Raji (cell line): ENCODE data around the gene FIBIN.

Experiments
- POLR2A ChIP-seq: IDR thresholded peaks from 2 replicates; pipeline ENCODE4 v1.6.1; 2011; ENCODE audit warnings: low read depth, low read length, control low read depth; ENCODE audit not compliant: insufficient read depth

Gene FIBIN

DNA sequence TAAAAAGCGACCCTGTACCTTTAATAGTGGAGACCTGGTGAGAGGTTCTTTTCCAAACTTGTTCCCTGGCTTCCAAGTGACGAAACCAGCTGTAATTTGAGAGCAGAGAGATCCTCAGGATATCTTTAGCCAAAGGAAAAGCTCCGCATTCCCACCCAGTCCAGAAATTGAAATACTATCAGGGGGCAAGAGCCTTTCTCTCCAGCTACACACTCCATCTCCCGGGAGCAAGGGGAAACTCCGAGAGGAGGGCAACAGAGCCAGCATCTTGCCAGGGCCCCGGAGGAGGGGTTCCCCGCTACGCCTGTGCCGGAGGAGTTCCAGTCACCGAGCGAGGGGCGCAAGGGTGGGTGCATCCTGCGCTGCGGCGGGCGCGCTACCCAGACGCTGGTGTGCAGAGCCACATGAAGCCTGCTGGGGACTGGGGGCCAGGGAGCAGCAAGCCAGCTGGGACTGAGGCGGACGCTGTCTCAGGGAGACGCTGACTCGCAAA lies at the start of gene FIBIN:
FIBIN (plus strand) TSS at position 148 of the 493 bp plus-strand sequence. CDS start 415 bp downstream, outside the sequence.
- TF ChIP-seq POLR2A: no peak

DNA sequence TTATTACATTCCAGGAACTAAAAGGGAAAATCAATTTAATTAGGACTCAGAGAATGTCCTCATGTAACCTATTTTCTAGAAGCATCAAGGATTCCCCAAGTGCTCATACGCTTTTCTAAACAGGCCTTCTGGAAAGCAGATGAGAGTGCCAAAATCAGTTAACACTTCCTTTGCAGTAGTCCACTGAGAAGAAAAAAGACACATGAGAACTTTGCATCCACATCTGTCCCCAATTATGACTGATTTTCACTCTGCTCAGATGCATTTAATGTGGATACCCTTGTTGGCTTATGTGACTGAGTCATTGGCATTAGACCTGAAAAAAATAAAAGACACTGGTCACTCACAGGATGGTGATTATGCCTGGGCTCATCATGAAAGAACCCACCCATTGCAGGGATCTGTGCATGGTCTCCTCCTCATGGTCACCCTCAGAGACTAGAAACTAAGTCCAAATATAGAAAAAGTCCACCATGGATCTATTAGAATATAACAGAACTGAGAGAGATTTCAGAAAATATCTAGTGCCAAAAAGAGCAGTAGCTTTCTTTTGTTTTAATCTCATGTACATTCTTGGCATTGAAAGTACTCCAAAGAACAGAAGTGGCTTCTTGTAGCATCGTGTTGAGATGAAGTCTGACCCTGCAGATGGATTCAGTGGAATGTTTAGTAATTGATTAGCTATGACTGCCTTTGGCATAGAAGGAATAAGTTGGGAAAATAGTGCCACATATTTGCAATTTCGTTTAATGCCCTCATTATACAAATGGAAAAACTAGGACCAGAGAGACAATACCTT lies 48.8 kb upstream of the FIBIN start:
- no peak for TF ChIP-seq POLR2A

DNA sequence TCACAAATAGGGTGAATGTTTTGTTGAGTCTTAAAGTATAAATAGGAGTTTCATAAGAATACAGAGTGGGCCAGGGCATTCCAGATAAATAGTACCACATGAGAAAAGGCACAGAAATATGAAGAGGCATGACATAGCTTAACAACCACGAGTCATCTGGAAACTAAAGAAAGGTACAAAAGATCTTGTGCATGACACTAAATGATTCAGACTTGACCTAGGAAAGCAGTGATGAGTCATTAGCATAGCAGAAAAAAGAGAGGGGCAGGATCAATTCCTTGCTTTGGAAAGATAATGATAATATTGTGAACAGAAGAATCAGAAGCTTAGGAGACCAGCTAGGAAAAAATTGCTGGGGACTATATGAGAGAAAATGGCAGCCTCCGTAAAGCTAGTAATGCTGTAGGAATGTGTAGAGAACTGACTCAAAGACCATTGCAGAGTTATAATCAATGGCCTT lies 47.6 kb upstream of the FIBIN start:
- TF ChIP-seq POLR2A: no peak

DNA sequence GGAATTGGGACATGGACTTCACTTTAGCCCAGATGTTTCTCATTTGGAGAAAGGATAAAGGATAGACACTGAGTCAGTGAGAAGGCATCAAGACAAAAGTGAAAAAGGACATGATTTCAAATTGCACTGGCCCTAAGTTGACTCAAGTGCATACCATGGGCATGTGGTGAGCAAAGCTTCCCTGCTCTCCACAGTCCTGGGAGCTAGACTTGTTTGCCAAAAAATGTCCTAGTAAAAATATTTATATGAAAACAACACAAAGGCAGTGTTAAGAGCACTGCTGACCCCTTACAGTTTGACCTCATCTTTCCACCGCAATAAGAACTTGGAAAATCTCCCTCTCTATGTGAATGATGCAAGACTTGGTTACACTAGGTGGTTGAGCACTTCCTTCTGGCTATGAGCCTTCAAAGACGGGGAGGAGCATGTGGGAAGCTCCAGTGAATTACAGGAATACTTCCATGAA lies 46.5 kb upstream of the FIBIN start:
- TF ChIP-seq POLR2A: no peak

DNA sequence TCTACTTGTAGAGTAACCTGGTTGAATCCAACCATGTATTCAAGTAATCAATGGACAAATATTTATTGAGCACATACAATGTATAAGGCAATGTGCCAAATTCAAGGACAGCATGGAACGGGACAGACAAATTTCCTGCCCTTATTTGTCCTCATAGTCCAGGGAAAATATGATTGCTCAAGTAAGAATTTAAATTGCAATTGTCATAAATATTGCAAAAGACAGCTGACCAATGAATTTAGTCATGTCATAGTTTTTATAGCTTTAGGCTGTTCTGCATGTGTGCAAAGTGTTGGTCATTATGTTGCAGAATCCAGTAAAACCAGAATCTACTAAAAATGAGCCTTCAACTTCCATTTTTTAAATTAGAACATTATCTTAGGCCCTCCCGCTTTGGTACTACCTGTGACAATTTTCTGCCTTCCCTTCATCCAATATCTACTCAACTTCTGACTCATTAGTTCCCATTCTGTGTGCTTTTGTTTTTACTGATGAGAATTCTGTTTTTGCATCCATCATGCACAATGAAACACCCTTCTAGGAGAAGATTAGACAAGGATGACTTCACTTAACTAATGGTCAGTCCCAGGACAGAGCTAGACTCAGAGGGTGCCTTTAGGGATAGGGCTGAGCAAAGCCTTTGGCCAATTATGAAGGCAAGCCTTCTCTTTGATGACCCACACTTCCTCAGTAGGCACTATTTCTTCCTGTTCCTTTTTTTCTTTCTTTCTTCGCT lies 45.8 kb upstream of the FIBIN start:
- no peak for TF ChIP-seq POLR2A

DNA sequence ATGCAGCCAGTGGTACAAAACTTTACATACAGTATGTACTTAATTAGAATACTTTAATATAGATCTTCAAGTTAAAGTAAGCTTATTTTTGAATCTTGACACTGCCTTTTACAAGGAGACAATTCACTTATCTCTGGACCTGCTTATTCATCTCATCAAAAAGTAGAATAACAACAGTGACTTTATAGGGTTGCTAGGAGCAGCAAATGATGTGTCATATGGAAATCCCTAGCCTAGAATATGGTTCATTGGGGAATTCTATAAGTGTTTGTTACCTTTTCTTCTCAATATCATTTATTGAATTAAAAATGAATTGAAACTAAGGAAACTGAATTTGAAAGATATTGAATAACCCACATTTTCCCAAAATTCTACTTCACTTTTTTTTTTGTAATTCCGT lies 45.0 kb upstream of the FIBIN start:
- no peak for TF ChIP-seq POLR2A

DNA sequence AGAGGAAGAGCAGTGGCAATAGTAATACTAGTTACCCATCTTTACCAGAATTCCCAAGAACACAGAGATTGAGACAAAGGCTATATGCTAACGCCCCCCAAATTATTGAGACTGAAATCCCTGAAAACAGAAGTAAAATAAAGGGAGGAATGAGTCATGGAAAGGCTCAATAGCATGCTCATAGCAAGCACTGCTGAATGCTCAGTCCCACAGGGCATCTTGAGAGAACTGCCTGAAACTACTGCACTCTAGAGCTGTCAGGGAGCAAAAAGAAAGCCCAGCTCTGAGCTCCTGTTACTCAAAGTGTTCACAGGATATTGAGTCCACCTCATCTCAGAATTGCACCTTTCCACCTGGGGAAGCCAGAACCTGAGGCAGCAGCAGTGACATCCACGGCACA lies 44.1 kb upstream of the FIBIN start:
- TF ChIP-seq POLR2A: no peak

DNA sequence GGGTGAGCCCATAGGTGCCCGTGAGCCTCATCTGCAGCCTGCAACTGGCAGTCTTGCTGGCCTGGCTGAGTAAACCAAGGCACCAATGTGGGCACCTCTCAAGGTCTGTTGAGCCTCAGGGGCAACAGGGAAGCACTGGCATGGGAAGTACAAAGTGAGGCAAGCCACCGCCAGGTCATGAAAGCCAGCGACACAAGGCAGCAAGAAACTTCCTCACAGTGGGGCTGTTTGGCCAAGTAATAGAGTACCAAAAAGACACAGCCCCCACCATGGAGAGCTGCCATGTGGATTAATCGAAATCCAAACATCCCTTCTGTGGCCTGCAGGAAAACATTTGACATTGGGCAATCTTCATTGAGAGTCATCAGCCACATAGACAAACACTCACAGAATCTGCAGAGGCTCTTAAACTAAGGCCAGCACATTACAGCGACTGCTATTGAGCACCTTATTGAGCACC lies 43.6 kb upstream of the FIBIN start:
- TF ChIP-seq POLR2A: no peak

DNA sequence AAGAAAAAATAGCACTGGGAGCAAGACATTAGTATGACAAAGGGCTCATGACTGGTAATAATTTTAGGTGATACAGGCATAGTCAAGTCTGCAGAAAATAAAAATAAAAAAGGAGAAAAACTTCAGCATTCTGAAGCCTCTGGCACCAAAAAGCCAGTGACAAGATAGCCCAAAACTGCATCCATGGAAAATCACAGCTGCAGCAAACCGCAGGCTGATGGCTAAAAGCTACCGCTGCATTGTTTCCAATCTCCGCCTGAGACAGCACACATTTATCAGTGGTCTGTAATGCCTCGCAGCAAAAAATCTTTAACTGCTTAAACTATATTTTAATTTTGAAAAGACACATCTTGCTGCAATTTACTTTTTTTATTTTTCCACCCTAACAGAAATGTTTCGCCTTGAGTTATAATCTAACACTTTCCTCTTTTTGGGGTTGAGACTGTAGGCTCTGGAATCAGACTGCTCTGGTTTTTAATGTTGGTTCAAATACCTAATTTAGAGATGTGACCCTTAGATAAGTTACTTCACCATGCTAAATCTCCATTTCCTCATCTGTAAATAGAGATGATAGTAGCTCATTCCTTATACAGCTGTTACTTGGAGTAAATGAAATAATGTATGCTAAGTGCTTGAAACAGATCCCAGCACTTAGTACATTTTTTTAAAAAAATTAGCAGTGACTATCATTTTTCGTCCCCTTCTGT lies 42.0 kb upstream of the FIBIN start:
- TF ChIP-seq POLR2A: no peak

DNA sequence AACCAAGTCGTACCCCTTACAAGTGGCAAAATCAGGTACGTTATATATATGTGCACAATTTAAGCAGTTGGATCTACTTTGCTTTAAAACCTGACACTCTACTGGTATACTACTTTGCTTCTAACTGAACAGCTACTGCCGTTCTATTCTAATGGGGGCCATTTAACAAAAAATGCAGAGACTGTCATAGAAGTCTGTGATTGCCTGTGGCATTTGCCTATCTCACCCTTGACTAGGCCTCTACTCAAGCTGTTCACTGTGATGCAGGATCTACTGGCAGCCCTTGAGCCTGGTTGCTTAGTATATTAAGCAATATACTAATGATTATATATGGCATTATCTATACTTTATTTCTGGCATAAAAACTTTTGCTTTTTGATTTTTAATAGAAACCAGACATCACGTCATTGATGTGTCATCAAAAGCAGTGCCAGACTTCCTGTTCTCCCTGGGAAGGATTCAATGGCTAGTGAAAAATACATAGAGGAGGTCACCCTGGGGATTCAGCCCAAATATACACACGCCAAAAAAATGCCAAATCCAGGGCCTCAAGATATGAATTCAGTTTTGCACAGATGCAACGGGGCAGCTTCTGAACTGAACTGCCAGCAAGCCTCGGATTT lies 40.0 kb upstream of the FIBIN start:
- TF ChIP-seq POLR2A: no peak

DNA sequence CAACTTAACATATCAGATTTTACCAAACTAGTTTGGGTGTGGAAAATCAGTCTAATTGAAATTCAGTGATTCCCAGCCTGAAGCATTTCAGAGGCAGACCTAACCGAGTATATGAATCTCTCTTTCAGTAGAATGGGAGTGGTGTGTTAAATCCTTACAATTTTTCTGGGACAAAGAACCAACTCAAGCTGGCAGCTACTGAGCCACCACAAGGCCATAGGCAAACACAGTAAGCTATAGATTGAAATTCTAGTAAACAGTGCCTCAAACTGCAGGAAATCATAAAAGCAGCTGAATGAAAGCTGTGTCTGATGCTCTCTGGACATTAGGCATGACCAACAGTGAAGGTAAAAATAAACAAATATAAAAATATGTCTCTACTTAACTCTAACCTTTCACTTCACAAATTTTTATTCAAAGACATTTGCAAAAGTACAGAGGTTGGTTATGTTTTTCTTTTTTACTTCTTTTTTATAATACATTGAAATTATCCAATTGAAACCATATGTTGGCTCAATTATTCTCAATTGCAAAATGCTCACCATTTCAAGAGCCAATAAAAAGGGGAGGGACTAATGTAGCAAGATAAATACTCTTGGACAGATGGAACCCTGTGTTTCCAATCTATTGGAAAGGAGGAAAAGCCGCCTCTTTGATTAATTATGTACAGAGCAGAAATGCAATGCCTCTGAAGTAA lies 35.8 kb upstream of the FIBIN start:
- no peak for TF ChIP-seq POLR2A

DNA sequence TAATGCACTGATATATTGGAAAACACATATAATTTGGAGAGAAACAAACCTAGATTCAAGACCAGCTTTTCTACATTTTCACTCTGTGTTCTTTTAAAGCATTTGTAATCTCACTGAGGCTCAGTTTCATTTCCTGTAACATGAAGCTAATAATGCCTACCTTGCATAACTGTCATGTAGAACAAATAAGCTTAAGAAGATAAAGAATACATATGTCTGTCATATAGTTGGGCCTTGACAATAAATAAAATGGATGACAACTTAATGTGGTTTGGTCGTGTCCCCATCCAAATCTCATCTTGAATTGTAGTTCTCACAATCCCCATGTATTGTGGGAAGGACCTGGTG lies 35.2 kb upstream of the FIBIN start:
- TF ChIP-seq POLR2A: no peak

DNA sequence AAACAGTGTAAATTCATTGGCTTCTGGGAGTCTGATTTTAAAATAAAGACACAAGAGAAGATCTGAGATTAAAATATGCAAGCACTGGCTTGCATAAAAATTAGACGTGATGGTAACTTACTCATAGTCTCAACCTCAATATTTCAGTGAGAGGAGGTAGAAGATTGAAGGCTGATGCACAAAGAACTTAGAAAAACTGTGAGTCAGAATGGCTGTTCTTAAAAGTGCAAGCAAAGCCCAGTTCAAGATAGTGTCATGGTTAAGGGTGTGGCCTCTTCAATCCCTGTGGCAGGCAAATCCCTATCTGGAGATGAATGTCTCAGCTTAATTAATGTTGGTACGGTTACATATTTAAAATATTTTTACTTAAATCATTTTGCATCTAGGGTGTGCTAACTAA lies 33.6 kb upstream of the FIBIN start:
- no peak for TF ChIP-seq POLR2A

DNA sequence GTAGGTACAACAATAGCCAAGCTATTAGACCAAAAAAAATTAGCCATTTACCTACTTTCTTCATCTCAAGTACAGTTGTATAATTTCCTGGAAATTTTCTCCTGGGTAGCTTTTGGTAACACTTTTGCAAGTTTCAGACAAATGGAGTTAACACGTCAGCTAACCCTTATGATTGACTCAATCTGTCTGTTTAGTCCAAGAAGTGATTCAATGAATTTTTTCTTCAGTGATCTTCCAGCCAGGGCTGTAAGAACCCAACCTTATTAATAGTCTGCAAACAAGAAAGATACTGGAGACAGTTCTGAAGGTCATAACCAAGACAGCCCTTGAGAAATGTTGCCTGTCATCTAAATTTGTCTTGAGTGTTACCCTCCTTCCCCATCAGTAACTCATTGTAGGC lies 30.1 kb upstream of the FIBIN start:
- no peak for TF ChIP-seq POLR2A

DNA sequence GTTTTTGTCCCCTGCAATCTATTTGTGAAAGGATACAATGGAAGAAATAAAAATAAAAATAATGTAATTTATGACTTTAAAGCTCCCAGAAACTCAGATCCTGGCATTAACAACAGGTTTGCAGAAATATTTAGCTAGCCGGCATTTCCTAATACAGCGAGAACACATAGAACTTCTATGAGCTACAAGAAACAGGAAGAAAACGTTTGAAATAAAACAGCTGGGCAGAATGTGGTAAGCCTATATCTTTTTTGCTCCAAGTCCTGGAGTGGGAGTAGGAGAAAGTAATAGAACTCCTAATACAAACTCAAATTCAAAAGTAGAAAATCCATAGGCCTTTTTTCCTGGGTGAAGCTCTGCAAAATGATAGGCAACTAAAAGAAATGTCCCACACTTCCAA lies 29.6 kb upstream of the FIBIN start:
- TF ChIP-seq POLR2A: no peak

DNA sequence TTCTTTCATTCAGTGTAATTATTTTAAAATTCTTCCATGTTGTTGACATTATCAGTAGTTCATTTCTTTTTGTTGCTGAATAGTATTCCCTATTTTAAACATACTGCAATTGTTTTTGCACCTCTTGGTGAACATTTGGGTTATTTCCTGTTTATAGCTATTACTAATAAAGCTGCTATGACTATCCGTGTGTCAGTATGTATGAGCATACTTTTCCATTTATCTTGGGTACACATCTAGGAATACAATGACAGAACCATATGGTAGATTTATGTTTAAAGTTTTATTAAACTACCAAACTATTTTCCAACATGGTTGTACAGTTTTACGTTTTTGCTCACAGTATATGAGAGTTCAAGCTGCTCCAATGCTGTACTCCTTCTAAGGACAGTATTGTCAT lies 22.0 kb upstream of the FIBIN start:
- no peak for TF ChIP-seq POLR2A
